ENCODE data around the gene MAP3K10. TPM values are rescaled to one million over a fixed set of nuclear protein-coding genes. Genes with fewer than 3 reads are reported as not detected.

The MAP3K10 gene
- total and polyA plus RNA-seq, 2 of the 13 experiments (the other 11 are each of a cell fraction or from before 2014, with no cell fraction given): 3.4 to 5.0 TPM

DNA sequence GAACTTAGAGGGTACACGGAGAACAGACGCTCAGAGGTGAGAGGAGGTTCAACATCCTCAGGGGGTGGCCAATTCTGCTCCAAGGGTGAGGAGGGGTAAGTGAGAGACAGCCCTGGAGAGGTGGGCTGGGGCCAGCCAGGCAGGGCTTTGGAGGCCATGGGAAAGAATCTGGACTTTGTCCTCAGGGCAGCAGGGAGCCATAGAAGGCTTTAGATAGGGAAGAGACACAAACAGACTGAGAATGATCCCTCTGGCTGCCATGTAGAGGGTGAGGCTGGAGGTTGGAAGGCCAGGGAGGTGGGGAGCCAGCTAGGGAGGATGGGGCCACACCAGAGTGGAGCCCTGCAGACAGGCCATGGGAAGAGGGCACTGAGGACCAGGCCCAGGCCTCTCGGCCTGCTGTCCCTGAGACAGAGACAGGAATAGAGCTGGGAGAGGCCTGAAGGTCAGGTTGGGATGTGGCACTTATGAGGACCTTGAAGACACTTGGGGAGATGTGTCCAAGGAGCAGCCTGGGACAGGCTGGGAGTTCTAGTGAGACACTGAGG is 64.5 kb downstream of the MAP3K10 start (continued):
- no peak for TF ChIP-seq RARA (CRISPR knock-in tag; IDR thresholded peaks at IDR 0.05)
- peak; percentile 19; the same call in 1 of the 2 replicates for TF ChIP-seq HNF4G (IDR thresholded peaks at IDR 0.05; ENCODE audit: borderline replicate concordance, low read depth, low read length)
- no peak for TF ChIP-seq HNF4G (CRISPR knock-in tag; IDR thresholded peaks at IDR 0.05; ENCODE audit: borderline replicate concordance, low read depth)
- no peak for TF ChIP-seq BORCS8-MEF2B (CRISPR knock-in tag; IDR thresholded peaks at IDR 0.05)
- TF ChIP-seq DNMT1 (CRISPR knock-in tag; IDR thresholded peaks at IDR 0.05): no peak
- TF ChIP-seq TAF15 (IDR thresholded peaks at IDR 0.05; ENCODE audit: low read depth, low read length, poor library complexity, severe bottlenecking): no peak
- no peak for TF ChIP-seq XBP1 (CRISPR knock-in tag; IDR thresholded peaks at IDR 0.05)
- TF ChIP-seq, protein P1, sequence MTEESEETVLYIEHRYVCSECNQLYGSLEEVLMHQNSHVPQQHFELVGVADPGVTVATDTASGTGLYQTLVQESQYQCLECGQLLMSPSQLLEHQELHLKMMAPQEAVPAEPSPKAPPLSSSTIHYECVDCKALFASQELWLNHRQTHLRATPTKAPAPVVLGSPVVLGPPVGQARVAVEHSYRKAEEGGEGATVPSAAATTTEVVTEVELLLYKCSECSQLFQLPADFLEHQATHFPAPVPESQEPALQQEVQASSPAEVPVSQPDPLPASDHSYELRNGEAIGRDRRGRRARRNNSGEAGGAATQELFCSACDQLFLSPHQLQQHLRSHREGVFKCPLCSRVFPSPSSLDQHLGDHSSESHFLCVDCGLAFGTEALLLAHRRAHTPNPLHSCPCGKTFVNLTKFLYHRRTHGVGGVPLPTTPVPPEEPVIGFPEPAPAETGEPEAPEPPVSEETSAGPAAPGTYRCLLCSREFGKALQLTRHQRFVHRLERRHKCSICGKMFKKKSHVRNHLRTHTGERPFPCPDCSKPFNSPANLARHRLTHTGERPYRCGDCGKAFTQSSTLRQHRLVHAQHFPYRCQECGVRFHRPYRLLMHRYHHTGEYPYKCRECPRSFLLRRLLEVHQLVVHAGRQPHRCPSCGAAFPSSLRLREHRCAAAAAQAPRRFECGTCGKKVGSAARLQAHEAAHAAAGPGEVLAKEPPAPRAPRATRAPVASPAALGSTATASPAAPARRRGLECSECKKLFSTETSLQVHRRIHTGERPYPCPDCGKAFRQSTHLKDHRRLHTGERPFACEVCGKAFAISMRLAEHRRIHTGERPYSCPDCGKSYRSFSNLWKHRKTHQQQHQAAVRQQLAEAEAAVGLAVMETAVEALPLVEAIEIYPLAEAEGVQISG (CRISPR knock-in tag; IDR thresholded peaks at IDR 0.05): 0 out of 2 replicates have a peak, but pooled peaks have one; percentile 17
- no peak for TF ChIP-seq ARID2 (CRISPR knock-in tag; IDR thresholded peaks at IDR 0.05; ENCODE audit: borderline replicate concordance)
- TF ChIP-seq, protein P2, sequence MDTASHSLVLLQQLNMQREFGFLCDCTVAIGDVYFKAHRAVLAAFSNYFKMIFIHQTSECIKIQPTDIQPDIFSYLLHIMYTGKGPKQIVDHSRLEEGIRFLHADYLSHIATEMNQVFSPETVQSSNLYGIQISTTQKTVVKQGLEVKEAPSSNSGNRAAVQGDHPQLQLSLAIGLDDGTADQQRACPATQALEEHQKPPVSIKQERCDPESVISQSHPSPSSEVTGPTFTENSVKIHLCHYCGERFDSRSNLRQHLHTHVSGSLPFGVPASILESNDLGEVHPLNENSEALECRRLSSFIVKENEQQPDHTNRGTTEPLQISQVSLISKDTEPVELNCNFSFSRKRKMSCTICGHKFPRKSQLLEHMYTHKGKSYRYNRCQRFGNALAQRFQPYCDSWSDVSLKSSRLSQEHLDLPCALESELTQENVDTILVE (CRISPR knock-in tag; IDR thresholded peaks at IDR 0.05): no peak
- TF ChIP-seq, protein P3, sequence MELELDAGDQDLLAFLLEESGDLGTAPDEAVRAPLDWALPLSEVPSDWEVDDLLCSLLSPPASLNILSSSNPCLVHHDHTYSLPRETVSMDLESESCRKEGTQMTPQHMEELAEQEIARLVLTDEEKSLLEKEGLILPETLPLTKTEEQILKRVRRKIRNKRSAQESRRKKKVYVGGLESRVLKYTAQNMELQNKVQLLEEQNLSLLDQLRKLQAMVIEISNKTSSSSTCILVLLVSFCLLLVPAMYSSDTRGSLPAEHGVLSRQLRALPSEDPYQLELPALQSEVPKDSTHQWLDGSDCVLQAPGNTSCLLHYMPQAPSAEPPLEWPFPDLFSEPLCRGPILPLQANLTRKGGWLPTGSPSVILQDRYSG (CRISPR knock-in tag; IDR thresholded peaks at IDR 0.05): no peak
- TF ChIP-seq ZSCAN20 (CRISPR knock-in tag; IDR thresholded peaks at IDR 0.05; ENCODE audit: borderline replicate concordance): no peak
- no peak for TF ChIP-seq ZNF430 (CRISPR knock-in tag; IDR thresholded peaks at IDR 0.05)
- TF ChIP-seq, protein P4, sequence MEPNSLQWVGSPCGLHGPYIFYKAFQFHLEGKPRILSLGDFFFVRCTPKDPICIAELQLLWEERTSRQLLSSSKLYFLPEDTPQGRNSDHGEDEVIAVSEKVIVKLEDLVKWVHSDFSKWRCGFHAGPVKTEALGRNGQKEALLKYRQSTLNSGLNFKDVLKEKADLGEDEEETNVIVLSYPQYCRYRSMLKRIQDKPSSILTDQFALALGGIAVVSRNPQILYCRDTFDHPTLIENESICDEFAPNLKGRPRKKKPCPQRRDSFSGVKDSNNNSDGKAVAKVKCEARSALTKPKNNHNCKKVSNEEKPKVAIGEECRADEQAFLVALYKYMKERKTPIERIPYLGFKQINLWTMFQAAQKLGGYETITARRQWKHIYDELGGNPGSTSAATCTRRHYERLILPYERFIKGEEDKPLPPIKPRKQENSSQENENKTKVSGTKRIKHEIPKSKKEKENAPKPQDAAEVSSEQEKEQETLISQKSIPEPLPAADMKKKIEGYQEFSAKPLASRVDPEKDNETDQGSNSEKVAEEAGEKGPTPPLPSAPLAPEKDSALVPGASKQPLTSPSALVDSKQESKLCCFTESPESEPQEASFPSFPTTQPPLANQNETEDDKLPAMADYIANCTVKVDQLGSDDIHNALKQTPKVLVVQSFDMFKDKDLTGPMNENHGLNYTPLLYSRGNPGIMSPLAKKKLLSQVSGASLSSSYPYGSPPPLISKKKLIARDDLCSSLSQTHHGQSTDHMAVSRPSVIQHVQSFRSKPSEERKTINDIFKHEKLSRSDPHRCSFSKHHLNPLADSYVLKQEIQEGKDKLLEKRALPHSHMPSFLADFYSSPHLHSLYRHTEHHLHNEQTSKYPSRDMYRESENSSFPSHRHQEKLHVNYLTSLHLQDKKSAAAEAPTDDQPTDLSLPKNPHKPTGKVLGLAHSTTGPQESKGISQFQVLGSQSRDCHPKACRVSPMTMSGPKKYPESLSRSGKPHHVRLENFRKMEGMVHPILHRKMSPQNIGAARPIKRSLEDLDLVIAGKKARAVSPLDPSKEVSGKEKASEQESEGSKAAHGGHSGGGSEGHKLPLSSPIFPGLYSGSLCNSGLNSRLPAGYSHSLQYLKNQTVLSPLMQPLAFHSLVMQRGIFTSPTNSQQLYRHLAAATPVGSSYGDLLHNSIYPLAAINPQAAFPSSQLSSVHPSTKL (CRISPR knock-in tag; IDR thresholded peaks at IDR 0.05): no peak
- TF ChIP-seq, protein P5, sequence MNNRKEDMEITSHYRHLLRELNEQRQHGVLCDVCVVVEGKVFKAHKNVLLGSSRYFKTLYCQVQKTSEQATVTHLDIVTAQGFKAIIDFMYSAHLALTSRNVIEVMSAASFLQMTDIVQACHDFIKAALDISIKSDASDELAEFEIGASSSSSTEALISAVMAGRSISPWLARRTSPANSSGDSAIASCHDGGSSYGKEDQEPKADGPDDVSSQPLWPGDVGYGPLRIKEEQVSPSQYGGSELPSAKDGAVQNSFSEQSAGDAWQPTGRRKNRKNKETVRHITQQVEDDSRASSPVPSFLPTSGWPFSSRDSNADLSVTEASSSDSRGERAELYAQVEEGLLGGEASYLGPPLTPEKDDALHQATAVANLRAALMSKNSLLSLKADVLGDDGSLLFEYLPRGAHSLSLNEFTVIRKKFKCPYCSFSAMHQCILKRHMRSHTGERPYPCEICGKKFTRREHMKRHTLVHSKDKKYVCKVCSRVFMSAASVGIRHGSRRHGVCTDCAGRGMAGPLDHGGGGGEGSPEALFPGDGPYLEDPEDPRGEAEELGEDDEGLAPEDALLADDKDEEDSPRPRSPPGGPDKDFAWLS (CRISPR knock-in tag; IDR thresholded peaks at IDR 0.05; ENCODE audit: borderline replicate concordance): no peak
- no peak for TF ChIP-seq PHF5A (CRISPR knock-in tag; IDR thresholded peaks at IDR 0.05; ENCODE audit: low read depth, unreplicated experiment)
- no peak for TF ChIP-seq KAT7 (CRISPR knock-in tag; IDR thresholded peaks at IDR 0.05; ENCODE audit: borderline replicate concordance)
- no peak for TF ChIP-seq ARNT2 (CRISPR knock-in tag; IDR thresholded peaks at IDR 0.05; ENCODE audit: low read depth)
- no peak for TF ChIP-seq PRPF4 (IDR thresholded peaks at IDR 0.05; ENCODE audit: low read depth, low read length, poor library complexity, severe bottlenecking)
- no peak for TF ChIP-seq MEF2D (CRISPR knock-in tag; IDR thresholded peaks at IDR 0.05)

Data from HepG2 (cell line).